ENCODE data around the gene ADAMTS2.
"Not testable (repeated sequence)": the region's sequence is repeated elsewhere in the genome, so short reads cannot be mapped to it uniquely, and the experiment has no call there.

- TF ChIP-seq CTCF (conservative IDR thresholded peaks at IDR 0.05; ENCODE audit: low read depth, low read length); RAD21 (IDR thresholded peaks at IDR 0.05; ENCODE audit: low read length); ELK1 (IDR thresholded peaks at IDR 0.05; ENCODE audit: borderline replicate concordance, low read depth, low read length); POLR2A (IDR thresholded peaks at IDR 0.05; ENCODE audit: low read depth, low read length); RCOR1 (IDR thresholded peaks at IDR 0.05; ENCODE audit: insufficient replicate concordance, low read length); CEBPB (IDR thresholded peaks at IDR 0.05; ENCODE audit: low read depth, low read length); USF2 (IDR thresholded peaks at IDR 0.05; ENCODE audit: low read depth, low read length); CHD1 (IDR thresholded peaks at IDR 0.05; ENCODE audit: low read depth, low read length); BHLHE40 (IDR thresholded peaks at IDR 0.05; ENCODE audit: low read depth, low read length); MXI1 (IDR thresholded peaks at IDR 0.05; ENCODE audit: borderline replicate concordance, low read depth, low read length); SMC3 (IDR thresholded peaks at IDR 0.05; ENCODE audit: low read depth, low read length); RFX5 (IDR thresholded peaks at IDR 0.05; ENCODE audit: low read depth, low read length); FOS (IDR thresholded peaks at IDR 0.05; ENCODE audit: low read depth, low read length): not testable (repeated sequence)
These were observed 59.5 kb downstream of the ADAMTS2 start for GRCh38 chr5:179285776-179286162.
